NCI-H2171 treated with DMSO at 0.1 percent for 48 hours (cell line): ENCODE measurements around the gene SCYGR4.
"Not testable (repeated sequence)": the region's sequence is repeated elsewhere in the genome, so short reads cannot be mapped to it uniquely, and the experiment has no call there.

Experiments
- DNase-seq: peaks from one replicate; lab custom pipeline; 2025; lab: John Stamatoyannopoulos, UW

The SCYGR4 gene, protein sequence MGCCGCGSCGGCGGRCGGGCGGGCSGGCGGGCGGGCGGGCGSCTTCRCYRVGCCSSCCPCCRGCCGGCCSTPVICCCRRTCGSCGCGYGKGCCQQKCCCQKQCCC

DNA sequence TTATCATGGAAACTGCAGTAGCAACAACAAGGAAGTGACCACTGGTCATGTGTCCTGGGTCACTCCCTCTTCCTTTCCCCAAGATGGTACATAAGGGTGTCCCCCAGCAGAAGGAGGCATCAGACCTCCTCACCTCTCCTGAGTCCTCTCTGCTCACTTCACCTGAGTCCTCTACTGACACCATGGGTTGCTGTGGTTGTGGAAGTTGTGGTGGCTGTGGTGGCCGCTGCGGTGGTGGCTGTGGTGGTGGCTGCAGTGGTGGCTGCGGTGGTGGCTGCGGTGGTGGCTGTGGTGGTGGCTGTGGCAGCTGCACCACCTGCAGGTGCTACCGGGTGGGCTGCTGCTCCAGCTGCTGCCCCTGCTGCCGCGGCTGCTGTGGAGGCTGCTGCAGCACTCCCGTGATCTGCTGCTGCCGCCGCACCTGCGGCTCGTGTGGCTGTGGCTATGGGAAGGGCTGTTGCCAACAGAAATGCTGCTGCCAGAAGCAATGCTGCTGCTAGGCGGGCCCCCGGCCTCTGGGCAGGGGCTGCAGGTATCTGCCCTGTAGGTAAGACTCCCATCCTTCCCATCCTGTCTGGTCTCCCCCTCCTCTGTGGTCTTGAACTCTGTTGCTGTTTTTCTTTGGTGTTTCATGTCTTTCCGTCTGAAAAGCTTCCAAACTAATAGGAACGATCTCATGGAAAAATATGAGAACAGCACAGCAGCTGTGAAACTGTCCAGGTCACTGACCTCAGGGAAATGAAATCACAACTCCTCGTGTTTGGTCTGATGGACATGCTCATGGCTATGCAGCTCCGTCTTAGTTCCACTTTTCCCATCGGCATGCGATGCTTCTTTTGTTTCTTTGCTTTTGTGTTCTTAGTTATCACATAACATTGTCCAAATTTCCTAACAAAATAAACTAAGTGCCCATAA lies at the start of gene SCYGR4:
Gene SCYGR4 (plus strand): TSS at position 183 of the 915 bp plus-strand sequence. CDS start 0 bp downstream, at position 183.
- DNase-seq = no peak

DNA sequence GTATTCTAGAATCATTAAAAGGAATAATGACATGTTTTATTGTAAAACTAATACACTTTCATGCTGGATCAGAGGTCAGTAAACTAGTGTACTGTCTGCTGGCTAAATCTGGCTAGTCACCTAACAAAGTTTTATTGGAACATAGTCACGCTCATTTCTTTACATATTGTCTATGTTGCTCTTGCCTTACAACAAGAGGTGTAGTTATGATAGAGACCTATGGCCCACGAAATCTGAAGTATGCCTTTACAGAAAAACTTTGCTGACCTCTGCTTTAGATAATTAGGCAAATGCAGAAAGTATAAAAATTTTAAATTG lies 48.5 kb upstream of the SCYGR4 start:
- no peak for DNase-seq

DNA sequence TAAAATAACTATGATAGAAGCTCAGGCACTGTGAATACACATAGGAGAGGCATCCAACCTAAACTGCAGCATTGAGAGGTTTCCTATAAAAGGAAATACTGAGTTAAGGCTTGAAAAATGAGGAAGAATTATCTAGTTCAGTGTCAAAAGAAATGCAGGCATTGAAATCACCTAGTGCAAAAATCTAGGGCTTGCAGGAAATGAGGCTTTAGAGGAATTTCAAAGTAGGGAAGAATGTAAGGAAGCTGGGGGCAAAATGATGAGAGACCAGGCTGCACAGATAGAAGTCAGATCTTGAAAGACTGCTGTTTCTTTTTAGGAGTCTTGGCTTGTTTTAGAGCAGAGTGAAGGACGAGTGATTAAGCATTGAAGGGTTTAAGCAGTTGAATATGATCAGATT lies 46.7 kb upstream of the SCYGR4 start:
- DNase-seq = no peak

DNA sequence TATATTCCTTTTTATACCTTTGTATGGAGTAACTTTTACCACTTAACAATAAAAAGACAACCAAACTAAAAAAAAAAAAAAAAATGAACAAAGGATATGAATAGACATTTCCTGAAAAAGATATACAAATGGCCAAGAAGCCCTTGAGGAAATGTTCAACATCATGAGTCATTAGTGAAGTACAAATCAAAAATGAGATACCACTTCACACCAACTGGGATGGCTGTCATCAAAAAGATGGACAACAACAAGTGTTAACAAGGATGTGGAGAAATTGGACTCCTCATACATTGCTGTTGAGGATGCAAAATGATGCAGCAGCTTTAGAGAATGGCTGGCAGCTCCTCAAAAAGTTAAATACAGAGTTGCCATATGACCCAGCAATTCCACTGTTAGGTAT lies 41.2 kb upstream of the SCYGR4 start:
- no peak for DNase-seq

DNA sequence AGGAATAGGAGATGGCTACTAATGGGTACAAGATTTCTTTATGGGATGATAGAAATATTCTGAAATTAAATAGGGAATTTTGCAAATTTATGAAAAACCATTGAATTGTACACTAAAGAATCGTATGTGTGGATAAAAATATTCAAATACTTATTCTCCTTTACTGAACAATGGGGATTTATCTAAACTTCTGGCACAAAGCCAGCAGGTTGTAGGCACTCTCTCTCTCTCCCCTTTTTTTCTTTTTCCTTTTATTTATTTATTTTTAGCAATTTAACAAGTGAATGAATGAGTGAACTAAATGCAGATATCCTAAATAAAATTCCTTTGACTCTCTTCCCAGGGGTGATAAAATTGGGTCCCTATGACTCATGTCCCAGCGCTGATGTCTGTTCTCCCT lies 40.5 kb upstream of the SCYGR4 start:
- DNase-seq = no peak

DNA sequence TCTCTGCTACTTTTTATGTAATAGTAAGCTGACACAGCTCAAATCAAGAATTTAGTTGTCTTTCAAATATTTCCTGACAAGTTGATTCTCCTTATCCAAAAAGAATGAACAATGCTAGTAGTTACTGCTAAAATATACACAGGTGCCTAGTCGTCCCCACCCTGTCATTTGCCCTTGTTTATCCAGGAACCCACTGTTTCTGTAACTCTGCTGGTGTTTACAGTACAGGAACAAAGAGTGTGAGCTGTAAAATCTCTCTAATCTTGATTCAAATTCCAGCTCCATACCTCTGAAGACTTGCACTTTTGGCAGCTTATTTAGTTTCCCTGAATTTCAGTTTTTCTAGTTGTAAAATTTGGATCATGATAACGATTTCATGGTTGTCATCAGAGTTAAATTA lies 39.7 kb upstream of the SCYGR4 start:
- no peak for DNase-seq

DNA sequence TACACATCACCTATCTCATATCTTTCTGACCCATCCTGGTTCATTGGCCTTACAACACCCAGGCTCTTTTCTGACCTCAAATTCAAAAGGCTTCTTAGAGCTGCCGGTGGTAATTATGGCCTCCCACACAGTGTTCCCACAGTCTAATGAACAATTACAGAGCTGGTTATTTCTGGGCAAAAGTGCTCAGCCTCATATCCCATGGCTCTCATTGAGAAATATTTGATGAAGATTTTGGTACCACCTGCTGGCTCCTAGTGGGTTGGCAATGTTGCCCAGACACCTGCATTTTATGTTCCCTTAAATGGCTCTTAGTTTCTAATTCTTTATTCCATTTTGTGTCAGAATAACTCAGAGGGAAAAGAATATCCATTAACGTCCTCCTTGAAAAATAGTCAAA lies 38.7 kb upstream of the SCYGR4 start:
- no peak for DNase-seq

DNA sequence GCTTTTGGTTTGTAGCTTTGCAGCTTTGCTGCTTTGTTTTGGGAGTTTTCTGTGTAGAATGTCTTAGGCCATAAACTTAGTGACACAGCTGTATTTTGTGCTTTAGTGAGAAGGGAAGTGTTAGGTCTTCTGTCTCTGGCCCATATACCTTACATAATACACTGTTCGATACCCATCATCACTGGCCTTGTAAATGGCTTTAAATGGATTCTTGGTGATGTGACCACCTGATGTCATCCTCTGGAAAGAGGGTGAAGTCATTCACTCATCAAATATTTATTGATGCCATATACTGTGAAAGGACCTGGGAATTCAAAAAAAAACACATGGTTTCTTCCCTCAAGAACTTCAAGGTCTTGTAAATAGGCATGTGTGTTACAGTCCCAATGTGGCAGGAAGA lies 37.5 kb upstream of the SCYGR4 start:
- no peak for DNase-seq

DNA sequence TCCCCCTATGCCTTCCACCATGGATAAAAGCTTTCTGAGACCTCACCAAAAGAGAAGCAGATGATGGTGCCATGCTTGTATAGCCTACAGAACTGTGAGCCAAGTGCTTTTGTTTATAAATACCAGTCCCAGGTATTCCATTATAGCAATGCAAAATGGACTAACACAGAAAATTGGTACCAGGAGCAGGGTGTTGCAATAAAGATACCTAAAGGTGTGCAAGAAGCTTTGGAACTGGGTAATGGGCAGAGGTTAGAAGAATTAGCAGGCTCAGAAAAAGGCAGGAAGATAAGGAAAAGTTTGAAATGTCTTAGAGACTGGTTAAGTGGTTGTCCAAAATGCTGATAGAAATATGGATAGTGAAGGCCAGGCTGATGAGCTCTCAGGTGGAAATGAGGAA lies 34.9 kb upstream of the SCYGR4 start:
- DNase-seq = no peak

DNA sequence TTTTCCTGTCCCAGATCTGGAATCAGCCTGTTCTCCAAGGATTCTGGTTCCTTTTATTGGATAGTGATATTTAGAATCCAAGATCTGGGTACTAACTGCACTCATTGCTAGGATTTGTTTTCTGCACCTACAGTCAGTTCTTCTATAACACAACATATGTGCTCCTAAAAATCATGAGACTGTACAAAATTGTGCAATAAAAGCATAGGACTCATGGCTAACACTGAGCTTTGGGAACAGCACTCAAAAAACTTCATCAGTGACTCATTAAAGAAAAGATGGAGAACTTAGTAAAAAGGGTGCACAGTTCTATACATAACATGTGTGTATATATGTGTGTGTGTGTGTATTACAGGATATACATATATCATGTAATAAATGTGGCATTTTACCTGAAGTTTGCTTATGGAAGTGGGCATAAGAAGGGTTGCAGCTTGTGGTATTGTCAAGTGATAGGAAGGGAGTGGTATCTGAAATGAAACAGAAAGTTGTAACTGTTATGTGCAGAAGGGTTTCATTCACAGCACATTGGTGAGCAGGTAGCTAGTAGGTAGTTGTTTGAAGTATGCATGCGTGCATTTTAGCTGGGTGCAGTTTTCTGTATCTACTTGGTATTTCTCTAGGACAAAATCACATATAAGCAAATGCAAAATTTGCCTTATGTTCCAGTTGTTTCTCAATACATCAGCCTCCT lies 24.5 kb upstream of the SCYGR4 start:
- DNase-seq = no peak

DNA sequence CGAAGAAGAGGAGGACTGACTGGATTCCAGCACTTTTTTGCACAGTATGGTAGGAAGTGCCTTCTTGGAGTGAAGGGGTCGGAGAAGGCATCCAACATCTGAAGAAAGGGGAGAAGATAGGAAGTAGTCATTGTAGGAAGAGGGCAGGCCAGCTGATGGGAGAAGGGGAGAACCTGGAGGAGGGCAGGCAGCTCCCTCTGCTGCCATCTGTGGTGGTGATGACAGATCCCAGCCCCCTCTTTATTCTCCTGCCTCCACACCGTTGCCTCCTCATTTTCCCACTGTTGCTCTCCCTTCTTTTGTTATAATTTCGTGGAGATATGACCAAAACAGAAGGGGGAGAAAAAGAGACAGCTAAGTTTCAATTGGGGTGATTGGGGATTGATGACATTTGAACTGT lies 21.5 kb upstream of the SCYGR4 start:
- DNase-seq = no peak

DNA sequence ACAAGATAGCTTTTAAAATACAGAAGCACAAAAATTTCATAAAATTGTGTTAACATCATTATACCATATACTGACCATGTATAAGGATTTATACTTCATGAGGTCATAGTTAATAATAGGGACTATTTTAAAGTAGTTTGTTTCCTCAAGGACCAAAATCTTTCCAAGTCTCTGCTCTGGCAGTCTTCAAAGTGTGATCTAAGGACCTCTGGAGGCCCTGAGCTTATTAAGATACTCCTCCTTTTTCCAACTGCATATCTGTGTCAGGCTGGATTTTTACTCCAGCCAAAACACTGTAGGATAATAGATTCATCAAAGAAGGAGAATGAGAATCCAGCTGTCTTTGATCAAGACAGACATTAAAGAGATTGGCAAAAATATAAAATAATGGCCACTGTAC lies 20.3 kb upstream of the SCYGR4 start:
- no peak for DNase-seq

DNA sequence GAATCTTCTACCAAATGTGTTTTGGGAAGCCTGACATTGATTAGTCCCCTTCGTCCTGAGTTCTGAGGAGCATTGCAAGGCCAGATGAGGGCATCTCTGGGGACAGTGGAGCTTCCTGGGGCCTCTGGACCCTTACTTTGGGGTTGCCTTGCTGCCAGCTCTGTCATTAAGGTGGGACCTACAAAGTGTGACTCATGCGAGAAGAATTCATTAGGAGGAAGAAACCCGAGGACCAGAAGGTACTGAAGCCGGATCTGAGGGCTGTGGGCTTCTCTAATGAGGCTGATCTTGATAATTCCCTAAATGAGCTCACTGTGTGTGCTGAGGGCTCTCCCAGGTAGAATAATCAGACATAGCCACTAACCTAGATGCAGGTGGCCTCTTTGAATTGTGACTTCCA lies 19.3 kb upstream of the SCYGR4 start:
- no peak for DNase-seq

DNA sequence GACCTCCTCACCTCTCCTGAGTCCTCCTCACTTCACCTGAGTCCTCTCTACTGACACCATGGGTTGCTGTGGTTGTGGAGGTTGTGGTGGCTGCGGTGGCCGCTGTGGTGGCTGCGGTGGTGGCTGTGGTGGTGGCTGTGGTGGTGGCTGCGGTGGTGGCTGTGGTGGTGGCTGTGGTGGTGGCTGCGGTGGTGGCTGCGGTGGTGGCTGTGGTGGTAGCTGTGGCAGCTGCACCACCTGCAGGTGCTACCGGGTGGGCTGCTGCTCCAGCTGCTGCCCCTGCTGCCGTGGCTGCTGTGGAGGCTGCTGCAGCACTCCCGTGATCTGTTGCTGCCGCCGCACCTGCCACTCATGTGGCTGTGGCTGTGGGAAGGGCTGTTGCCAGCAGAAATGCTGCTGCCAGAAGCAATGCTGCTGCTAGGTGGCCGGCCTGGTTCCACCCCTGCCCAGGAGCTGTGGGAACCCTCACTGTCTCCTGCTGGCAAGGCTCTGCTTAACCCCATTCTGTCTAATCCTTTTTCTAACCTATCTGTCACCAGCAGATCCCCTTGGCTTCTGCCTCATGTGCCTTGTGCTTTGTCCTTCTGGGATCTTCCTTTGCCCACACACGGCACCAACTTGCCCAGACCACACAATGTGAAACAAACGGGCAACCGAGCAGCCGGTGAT lies 18.3 kb upstream of the SCYGR4 start, which contains the start of gene SCYGR2:
Gene SCYGR2 (plus strand): TSS at position 59 of the 669 bp plus-strand sequence. CDS start 0 bp downstream, at position 59.
- DNase-seq = not testable (repeated sequence)

DNA sequence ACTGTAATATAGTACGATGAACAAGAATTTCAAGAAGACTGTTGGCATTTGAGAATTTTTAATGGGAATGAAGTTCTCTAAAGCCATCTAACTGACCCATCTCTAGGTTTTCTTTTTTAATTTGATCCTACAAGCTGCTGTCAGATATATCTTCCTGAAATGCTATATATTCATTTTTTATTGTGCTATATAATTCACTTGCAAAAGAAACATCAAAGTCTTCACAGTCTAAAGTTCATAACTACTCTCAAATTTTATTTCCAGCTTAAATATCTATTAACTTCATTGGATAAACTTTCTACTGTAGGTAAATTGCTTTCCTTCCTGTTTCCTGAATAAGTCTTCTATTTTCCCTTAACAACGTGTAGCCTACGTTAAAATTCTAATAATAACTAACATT lies 14.9 kb upstream of the SCYGR4 start:
- no peak for DNase-seq

DNA sequence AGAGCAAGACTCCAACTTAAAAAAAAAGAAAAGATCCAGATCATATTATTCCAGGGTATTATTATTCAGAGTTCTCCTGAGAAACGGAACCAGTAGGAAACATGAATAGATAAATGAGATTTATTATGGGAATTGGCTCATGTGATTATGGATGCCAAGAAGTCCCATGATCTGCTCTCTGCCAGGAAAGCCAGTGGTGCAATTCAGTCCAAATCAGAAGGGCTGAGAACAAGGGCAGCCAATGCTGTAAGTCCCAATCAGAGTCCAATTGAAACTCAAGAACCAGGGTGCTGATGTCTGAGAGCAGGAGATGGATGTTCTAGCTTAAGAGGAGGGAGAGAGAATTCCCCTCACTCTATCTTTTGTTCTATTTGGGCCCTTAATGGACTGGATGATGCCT lies 10.8 kb upstream of the SCYGR4 start:
- DNase-seq = no peak

DNA sequence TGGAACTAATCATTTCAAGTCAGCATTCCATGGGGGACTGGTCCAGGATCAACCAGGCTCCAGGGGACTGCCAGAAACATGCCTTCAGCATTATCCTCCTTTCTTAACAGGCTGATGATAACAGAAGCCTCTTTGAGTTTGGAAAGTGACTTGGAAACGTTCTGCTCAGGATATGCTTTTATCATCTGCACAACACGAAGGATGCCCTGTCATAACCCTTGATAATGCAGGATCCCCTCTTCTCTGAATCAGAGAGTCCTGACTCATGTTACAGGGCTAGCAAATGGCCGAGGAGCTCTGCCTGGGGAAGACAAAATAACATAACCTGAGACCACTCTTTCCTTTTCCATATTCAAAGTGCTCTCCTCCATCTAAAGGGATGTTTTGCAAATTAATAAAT lies 9.4 kb upstream of the SCYGR4 start:
- no peak for DNase-seq

DNA sequence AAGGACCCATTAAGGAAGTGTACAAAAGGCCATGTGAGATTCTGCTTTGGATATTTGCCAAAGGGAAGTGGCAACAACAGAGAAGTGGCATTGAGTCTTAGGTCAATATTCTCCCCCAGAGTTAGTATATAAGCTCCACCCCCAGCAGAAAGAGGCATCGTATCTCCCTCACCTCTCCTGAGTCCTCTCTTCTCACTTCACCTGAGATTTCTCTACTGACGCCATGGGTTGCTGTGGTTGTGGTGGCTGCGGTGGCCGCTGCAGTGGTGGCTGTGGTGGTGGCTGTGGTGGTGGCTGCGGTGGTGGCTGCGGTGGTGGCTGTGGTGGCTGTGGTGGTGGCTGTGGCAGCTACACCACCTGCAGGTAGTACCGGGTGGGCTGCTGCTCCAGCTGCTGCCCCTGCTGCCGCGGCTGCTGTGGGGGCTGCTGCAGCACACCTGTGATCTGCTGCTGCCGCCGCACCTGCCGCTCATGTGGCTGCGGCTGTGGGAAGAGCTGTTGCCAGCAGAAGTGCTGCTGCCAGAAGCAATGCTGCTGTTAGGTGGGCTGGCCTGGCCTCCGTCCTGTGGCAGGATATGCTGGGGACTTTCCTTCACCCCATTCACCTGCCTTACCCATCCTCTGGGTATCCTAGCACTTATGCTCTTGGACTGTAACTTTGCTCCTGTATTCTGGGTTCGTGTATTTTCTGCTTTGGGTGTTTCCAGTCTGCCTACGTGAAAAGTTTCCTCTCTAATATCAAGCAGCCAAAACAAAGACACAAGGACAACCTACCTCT lies 8.5 kb upstream of the SCYGR4 start:
- no peak for DNase-seq

DNA sequence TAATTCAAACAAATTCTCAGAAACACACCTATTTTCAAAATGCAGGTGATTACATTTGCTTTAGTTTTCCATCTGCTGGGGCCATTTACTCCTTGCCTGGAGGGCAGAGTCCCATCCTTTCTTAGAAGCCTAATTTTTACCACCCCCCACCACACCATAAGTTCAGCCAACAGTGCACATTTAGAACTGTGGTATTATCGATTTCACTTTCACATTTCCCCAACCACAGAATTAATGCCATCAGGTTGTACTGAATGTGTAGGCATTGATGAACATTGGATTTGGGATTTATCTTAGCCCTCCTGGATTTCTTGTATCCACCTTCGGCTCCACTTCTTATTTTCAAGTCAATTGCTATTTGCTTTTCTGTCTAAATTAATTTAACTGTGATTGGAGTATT lies 7.2 kb upstream of the SCYGR4 start:
- no peak for DNase-seq

DNA sequence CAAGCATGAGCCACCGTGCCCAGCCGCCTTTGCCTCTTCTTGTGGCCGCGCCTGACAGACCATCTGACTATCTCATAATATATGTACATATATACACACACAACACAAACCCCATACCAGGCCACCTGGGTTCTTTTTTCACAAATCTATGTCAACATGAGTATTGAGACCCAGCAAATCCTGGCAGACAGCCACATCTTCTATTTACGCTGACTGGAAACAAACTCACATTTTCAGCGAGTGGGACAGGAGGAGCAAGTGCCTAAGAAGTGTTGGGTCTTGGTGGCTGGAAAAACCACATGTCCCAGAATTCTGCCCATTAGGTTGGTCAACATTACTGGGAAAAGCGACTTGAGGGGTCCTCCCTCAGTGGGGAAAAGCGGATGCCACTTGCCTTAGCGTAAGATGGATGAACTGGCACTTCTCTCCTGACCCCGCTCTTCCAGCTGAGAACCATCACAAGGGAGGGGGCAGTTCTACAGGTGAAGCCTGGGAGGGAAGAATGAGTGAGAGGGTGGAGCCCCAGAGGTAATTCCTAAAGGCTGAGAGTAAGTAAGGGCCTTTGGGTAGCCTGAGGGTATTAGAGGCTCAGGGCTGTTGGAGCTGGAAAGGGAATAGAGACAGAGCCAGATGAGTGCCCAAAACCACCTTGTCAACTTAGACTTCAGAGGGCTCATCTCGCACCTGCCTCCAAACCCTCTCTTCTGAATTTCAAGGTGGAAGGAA lies 4.6 kb upstream of the SCYGR4 start:
- DNase-seq = no peak

DNA sequence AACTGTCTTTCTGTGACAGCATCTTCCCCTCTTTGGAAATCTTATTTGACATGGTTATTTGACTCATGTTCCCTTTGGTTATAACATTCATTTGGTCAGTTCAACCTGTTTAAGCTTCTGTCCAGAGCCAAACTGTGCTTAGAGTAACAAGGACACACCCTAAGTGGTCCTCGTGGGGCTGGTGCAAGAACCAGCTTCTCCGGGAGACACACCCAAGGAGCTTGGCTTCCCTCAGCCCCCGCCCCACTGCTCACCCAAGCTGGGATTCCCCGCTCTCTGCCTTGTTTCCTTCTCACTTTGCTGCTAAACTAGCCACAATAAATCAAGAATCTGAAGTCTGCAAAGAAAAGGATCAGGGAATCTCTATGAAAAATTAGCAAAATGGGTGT lies 4.0 kb upstream of the SCYGR4 start:
- no peak for DNase-seq
